IMR-90 (cell line): ENCODE results near the gene PFKP.

Experiments
- CEBPB ChIP-seq: IDR thresholded peaks from 2 replicates; pipeline ENCODE4 v1.6.1; 2012; ENCODE audit warnings: low read depth, low read length, improper control_type of control experiment
- CHD1 ChIP-seq: IDR thresholded peaks from 2 replicates; pipeline ENCODE4 v1.6.1; 2012; ENCODE audit warnings: low read depth, low read length, improper control_type of control experiment
- FOS ChIP-seq: fragments of 150-350 bp; IDR thresholded peaks from 2 replicates; pipeline ENCODE4 v1.6.1; 2016; ENCODE audit warnings: low read depth, low read length
- MAFK ChIP-seq: IDR thresholded peaks from 2 replicates; pipeline ENCODE4 v1.6.1; 2012; ENCODE audit warnings: low read depth, low read length, improper control_type of control experiment
- MXI1 ChIP-seq: IDR thresholded peaks from 2 replicates; pipeline ENCODE4 v1.6.1; 2012; ENCODE audit warnings: low read depth, mild to moderate bottlenecking, low read length, moderate library complexity, borderline replicate concordance
- POLR2A ChIP-seq: IDR thresholded peaks from 2 replicates; pipeline ENCODE4 v1.6.1; 2012; ENCODE audit warnings: mild to moderate bottlenecking, low read depth, low read length
- RAD21 ChIP-seq: IDR thresholded peaks from 2 replicates; pipeline ENCODE4 v1.6.1; 2012; ENCODE audit warnings: low read length, improper control_type of control experiment
- RCOR1 ChIP-seq: IDR thresholded peaks from 2 replicates; pipeline ENCODE4 v1.6.1; 2012; ENCODE audit warnings: mild to moderate bottlenecking, low read length, improper control_type of control experiment; ENCODE audit not compliant: insufficient replicate concordance
- RFX5 ChIP-seq: IDR thresholded peaks from 2 replicates; pipeline ENCODE4 v1.8.0; 2012; ENCODE audit warnings: low read depth, mild to moderate bottlenecking, low read length, moderate library complexity
- SMC3 ChIP-seq: fragments of 150-350 bp; IDR thresholded peaks from 2 replicates; pipeline ENCODE4 v1.6.1; 2016; ENCODE audit warnings: low read depth, mild to moderate bottlenecking, antibody characterized with exemption, low read length, moderate library complexity
- TF ChIP-seq, protein P1 (sequence below): conservative IDR thresholded peaks from 2 replicates; pipeline ENCODE4 v1.5.1; 2012; ENCODE audit warnings: mild to moderate bottlenecking, low read depth, low read length, improper control_type of control experiment
- TF ChIP-seq, protein P2 (sequence below): fragments of 150-350 bp; IDR thresholded peaks from 2 replicates; pipeline ENCODE4 v1.6.1; 2017; ENCODE audit warnings: mild to moderate bottlenecking, antibody characterized with exemption, low read length, low read depth

DNA sequence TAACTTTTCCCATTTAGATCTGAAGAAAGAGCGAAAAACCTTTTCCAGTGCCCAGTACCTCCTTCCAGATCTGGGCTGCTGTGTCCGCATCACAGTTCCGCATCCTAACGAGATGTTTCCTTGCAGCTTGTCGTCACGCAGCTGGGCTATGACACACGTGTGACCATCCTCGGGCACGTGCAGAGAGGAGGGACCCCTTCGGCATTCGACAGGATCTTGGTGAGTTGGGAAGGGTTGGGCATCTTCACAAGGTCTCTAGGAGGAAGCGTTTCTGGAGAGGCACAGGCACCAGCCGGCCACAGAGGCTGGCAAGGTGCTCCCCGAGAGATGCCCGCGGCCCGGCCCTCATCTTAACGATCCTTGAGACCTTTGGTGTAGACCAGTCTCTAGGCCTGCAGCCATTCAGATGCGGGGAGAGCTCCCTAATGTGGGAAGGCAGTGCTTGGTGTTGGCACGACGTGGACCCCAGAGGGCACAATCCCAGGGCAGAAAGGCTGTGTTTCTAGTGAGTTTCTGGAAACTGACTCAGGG is 41.3 kb downstream of the PFKP start:
- no peak for TF ChIP-seq POLR2A
- TF ChIP-seq RCOR1: no peak
- no peak for TF ChIP-seq CHD1
- TF ChIP-seq, protein P1, sequence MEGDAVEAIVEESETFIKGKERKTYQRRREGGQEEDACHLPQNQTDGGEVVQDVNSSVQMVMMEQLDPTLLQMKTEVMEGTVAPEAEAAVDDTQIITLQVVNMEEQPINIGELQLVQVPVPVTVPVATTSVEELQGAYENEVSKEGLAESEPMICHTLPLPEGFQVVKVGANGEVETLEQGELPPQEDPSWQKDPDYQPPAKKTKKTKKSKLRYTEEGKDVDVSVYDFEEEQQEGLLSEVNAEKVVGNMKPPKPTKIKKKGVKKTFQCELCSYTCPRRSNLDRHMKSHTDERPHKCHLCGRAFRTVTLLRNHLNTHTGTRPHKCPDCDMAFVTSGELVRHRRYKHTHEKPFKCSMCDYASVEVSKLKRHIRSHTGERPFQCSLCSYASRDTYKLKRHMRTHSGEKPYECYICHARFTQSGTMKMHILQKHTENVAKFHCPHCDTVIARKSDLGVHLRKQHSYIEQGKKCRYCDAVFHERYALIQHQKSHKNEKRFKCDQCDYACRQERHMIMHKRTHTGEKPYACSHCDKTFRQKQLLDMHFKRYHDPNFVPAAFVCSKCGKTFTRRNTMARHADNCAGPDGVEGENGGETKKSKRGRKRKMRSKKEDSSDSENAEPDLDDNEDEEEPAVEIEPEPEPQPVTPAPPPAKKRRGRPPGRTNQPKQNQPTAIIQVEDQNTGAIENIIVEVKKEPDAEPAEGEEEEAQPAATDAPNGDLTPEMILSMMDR: no peak
- no peak for TF ChIP-seq RFX5
- TF ChIP-seq, protein P2, sequence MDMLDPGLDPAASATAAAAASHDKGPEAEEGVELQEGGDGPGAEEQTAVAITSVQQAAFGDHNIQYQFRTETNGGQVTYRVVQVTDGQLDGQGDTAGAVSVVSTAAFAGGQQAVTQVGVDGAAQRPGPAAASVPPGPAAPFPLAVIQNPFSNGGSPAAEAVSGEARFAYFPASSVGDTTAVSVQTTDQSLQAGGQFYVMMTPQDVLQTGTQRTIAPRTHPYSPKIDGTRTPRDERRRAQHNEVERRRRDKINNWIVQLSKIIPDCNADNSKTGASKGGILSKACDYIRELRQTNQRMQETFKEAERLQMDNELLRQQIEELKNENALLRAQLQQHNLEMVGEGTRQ: no peak
- TF ChIP-seq MAFK: no peak
- no peak for TF ChIP-seq RAD21
- TF ChIP-seq MXI1: no peak
- no peak for TF ChIP-seq SMC3
- no peak for TF ChIP-seq CEBPB
- TF ChIP-seq FOS: no peak
